GM10248 (cell line): Measurements from ENCODE around the gene ISCU.
"Not testable (repeated sequence)": the region's sequence is repeated elsewhere in the genome, so short reads cannot be mapped to it uniquely, and the experiment has no call there.

Experiments used
- CTCF ChIA-PET: fragments of 300-600 bp; sonication (Branson Sonifier 250); formaldehyde crosslinking; extraction: SDS; loops from one replicate; lab custom pipeline; 2021; ENCODE audit warnings: antibody characterized with exemption; lab: Yijun Ruan, JAX
- POLR2A ChIA-PET: fragments of 350-650 bp; sonication (Branson Sonifier 250); formaldehyde crosslinking; extraction: SDS; loops from one replicate; lab custom pipeline; 2020; ENCODE audit warnings: antibody characterized with exemption; lab: Yijun Ruan, JAX
- DNase-seq: peaks from one replicate; pipeline ENCODE4 v3.0.0; 2012; ENCODE audit errors: extremely low spot score
- TF ChIP-seq, protein P1 (sequence below): IDR thresholded peaks from 2 replicates; pipeline ENCODE4 v1.5.1; 2012; ENCODE audit warnings: mild to moderate bottlenecking, low read depth; ENCODE audit errors: extremely low read depth, missing control alignments, control extremely low read depth

ISCU gene

GRCh38 chr12:108584456-108585065 lies 22.2 kb downstream of the ISCU start:
- no peak for DNase-seq
- POLR2A ChIA-PET = no interaction called here
- TF ChIP-seq, protein P1, sequence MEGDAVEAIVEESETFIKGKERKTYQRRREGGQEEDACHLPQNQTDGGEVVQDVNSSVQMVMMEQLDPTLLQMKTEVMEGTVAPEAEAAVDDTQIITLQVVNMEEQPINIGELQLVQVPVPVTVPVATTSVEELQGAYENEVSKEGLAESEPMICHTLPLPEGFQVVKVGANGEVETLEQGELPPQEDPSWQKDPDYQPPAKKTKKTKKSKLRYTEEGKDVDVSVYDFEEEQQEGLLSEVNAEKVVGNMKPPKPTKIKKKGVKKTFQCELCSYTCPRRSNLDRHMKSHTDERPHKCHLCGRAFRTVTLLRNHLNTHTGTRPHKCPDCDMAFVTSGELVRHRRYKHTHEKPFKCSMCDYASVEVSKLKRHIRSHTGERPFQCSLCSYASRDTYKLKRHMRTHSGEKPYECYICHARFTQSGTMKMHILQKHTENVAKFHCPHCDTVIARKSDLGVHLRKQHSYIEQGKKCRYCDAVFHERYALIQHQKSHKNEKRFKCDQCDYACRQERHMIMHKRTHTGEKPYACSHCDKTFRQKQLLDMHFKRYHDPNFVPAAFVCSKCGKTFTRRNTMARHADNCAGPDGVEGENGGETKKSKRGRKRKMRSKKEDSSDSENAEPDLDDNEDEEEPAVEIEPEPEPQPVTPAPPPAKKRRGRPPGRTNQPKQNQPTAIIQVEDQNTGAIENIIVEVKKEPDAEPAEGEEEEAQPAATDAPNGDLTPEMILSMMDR = no peak
- CTCF ChIA-PET = interaction anchor here (1.2 kb wide), 1 partner anchor 11 kb away, joined by 3 read pairs; no protein-coding TSS in a partner anchor

DNA sequence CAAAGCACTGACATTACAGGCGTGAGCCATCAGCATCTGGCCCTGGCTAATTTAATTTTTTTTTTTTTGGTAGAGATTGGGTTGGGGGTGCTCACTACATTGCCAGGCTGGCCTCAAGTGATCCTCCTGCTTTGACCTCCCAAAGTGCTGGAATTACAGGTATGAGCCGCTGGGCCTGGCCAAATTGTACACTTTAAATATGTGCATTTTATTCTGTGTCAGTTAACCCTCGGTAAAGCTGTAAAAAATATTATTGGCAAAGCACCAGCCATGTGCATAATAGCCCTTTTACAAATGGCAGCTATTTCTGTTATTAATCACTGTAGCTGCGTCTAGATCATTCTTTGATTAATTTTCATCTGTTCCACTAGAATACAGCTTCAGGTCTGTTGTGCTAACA lies 23.5 kb downstream of the ISCU start:
- ChIA-PET CTCF (interaction anchor here (1.5 kb wide), 1 partner anchor 9 kb away, joined by 5 read pairs; no protein-coding TSS in a partner anchor), POLR2A (no interaction called here)
- TF ChIP-seq, protein P1 = no peak
- DNase-seq = no peak

GRCh38 chr12:108586306-108586705 lies 23.9 kb downstream of the ISCU start:
- ChIA-PET CTCF (interaction anchor here (1.5 to 3.1 kb wide), 2 partner anchors 9 to 32 kb away, joined by 5 to 14 read pairs; no protein-coding TSS in a partner anchor), POLR2A (no interaction called here)
- no peak for DNase-seq
- TF ChIP-seq, protein P1 = no peak

DNA sequence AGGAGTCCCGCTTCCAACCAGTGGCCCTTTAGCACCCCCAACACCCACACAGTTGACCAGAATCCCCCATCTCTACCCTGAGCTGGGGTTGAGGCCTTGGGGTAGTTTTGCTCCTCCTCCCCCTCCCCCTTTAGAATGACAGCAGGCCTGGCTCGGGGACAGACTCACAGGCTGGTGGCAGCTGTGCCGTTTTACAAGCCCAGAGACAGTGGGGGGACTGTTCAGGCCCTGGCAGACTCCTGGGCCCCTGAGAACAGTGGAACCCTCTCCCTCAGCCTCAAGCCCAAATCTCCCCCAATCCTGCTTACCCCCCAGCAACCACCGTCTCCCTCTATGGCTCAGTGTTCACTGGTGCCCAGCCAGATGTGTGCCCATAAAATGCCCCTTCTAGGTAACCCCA lies 25.4 kb downstream of the ISCU start:
- TF ChIP-seq, protein P1 = no peak
- ChIA-PET POLR2A (no interaction called here), CTCF (interaction anchor here (1.7 to 3.1 kb wide), 2 partner anchors 8 to 30 kb away, joined by 3 to 14 read pairs; no protein-coding TSS in a partner anchor)
- no peak for DNase-seq

GRCh38 chr12:108589028-108589839 lies 26.8 kb downstream of the ISCU start:
- ChIA-PET CTCF (interaction anchor here (0.9 to 3.1 kb wide), 4 partner anchors 10 to 362 kb away, joined by 3 to 14 read pairs (median 4); no protein-coding TSS in a partner anchor), POLR2A (no interaction called here)
- DNase-seq = no peak

GRCh38 chr12:108589840-108590229 lies 27.4 kb downstream of the ISCU start:
- DNase-seq = no peak
- POLR2A ChIA-PET = no interaction called here
- CTCF ChIA-PET = no interaction called here
- TF ChIP-seq, protein P1 = no peak

More at GRCh38 chr12:108589028-108589839, 26.8 kb downstream of the ISCU start:
- TF ChIP-seq, protein P1 = no peak

DNA sequence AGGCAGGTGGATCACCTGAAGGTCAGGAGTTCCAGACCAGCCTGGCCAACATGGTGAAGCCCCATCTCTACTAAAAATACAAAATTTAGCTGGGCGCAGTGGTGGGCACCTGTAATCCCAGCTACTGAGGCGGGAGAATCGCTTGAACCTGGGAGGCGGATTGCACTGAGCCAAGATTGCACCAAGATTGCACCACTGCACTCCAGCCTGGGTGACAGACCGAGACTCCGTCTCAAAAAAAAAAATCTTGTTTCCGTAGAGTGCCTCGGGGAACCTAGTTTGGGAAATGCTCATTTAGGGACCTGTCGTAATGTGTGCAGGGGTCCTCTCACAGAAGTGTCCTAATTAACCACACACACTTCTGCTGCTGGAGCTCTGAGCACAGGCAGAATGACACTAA lies 28.1 kb downstream of the ISCU start:
- ChIA-PET POLR2A (interaction anchor here (0.5 kb wide), 1 partner anchor 151 kb away, joined by 3 read pairs; no protein-coding TSS in a partner anchor), CTCF (interaction anchor here (0.9 kb wide), 1 partner anchor 27 kb away, joined by 3 read pairs; no protein-coding TSS in a partner anchor)
- DNase-seq = not testable (repeated sequence)
